Fibroblast of skin of back (primary cell): ENCODE data around the gene GIMAP1.

ENCODE experiments used
- DNase-seq: peaks from one replicate; pipeline ENCODE4 v3.0.0-alpha.2; 2013

Gene GIMAP1

DNA sequence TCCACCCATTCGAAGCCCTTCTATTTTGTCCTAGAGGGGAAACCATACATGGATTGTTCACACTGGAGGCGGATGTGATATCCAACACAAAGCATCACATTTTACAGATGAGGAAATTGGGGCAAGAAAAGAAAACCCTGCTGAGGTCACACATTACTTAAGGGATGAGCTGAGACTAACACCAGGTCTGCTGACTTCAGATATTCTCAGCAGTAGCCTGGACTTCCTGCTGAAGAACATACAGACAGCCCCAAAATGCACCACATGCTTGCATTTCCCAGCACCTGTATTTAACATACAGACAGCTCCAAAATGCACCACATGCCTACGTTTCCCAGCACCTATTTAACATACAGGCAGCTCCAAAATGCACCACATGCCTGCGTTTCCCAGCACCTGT lies 32.0 kb downstream of the GIMAP1 start:
- DNase-seq: no peak

DNA sequence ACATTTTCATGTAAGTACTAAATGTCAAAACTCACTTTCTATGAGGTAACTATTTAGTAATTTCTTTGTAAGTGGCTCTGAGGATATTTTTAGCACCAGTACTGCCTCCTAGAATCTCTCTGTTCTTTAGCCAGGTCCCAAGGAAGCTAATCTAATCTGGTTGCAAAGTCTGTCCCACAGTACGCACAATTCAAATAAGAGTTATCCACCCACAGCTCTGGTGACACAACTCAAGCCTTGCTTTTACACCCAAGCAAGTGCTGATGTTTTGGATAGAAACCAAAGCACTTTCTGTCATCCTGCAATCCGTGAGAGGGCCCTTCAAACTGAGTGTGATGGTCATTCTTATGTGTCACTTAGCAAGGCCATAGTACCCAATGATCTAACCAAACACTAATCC lies 35.3 kb downstream of the GIMAP1 start:
- no peak for DNase-seq

DNA sequence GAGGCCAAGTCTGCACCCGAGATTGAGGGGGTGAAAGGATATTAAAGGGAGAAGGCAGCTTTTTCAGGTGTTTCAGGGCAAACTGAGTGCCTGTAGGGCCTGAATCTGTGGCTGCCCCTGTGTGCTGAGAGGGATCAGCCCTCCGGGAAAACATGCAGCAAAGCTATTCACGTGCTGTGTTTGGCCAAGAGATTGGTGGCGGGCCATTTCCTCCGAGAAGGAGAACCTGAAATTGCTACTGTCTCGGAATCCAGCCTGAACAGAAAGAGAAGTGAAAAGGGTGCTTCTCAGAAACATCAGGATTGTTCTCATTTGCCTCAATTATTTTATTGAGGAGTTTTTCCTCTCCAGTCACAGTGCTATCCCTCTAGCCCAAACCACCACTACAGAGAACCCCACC lies 36.8 kb downstream of the GIMAP1 start:
- DNase-seq: no peak

DNA sequence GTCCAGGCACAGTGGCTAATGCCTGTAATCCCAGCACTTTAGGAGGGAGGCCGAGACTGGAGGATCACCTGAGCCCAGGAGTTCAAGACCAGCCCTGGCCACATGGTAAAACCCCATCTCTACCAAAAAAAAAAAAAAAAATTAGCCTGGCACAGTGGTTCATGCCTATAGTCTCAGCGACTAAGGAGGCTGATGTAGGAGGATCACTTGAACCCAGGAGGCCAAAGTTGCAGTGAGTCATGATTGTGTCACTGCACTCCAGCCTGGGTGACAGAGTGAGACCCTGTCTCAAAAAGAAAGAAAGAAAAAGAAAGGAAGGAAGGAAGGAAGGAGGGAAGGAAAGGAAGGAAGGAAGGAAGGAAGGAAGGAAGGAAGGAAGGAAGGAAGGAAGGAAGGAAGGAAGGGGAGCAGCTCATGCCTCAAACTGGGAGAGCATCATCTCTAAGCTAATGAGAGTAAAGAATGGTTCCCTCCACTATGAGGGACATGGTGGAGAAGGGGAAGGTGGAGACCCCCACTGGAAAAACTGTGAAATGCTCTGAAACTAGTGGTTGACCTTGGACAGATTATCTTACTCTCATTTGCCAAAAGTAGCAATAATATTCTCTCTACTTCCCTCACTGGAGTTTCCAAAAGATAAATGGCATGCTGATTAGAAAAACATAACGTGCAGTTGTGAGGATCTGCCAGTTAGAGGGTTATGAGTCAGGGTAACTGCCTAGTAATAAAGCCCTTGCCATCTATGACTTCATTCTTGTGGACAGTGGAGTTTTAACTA lies 37.6 kb downstream of the GIMAP1 start:
- DNase-seq: peak; percentile 67

DNA sequence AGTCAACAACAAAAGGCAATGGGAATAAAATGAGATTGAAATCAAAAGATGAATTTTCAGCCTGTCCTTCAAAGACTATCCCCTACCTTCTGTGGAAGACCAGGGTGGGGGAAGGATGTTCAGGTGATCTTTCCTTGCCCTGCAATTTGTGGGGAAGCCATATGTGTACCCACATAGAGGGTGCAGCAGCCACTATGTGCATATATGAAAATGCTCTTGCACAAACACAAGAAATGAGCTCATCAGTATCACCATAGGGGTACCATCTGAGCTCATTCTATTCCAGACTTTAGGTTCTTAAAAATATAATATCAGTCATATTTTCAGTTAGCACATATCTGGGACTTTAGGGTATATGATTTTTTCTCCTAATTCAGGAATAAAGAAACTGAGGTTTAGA lies 38.5 kb downstream of the GIMAP1 start:
- no peak for DNase-seq

DNA sequence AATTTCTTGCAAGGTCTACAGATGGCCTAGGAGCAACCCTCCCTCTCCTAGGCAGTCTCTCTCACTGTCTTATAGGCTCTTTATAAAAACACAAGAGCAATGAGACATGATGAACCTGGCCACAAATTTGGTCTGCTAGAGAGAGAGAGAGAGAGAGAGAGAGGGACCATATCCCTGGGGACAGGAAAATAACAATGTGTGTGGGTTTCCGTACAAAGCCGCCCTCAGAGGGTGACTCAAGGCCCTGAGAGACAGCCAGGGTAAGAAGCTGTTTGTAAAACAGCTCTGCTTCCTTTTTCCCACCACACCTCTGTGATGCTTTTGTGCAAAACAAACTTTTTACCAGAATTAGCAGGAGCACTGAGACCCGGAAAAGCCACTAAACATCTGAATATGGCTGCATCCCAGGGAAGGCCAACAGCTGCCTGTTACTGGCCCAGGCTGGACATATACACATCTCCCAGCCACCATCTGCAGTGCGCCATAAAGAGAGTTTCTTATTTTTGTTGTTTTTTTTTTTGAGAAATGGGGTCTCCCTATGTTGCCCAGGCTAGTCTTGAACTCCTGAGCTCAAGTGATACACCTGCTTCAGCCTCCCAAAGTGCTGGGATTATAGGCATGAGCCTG lies 39.2 kb downstream of the GIMAP1 start:
- DNase-seq: peak; percentile 66

DNA sequence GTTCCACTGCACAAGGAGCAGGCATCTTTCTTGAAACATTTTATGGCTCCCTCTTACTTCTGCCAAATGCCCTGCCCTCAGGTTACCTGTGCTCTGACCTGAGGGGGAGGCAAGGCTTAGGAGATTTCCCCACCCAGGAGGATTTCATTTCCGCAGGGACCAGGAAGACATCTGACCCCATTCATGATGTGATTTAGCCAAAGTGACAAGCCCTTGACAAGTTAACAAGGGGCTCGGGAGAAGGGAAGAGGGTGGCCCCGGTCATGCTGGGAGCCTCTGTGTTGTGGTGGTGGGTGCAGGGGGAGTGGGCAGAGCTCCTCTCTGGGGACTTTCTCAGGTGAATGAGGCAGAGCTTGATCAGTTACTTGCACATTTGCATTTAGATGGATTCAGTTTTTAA lies 39.8 kb downstream of the GIMAP1 start:
- DNase-seq: no peak

DNA sequence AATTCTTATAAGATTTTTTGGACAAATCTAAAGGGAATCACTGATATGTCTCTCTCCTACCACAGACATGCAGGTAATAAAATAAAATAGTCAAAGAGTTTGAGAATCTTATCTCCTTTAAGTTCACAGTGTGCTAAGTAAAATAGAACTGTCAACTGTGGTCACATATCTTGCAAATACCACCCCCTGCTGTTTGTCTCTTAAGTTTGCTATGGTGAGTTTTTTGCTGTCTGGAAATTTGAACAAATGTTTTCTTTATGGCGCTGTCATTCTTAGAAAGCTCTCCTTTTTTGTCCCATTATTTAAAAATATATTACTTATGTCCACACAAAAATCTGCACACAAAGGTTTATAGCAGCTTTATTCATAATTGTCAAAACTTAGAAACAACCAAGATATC lies 40.4 kb downstream of the GIMAP1 start:
- no peak for DNase-seq

DNA sequence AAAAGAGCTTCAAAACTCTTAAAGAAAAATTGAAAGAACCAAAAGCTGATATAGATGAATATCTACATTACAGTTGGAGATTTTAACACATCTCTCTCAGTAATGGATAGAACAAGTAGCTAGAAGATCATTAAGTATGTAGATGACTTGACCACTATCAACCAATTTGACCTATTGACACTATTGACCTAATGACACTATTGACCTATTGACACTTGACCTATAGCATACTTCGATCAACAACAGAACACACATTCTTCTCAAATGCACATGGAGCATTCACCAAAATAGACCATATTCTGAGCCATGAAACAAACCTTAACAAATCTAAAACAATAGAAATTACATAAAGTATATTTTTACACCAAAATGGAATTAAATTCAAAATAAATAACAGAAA lies 43.1 kb downstream of the GIMAP1 start:
- DNase-seq: no peak

DNA sequence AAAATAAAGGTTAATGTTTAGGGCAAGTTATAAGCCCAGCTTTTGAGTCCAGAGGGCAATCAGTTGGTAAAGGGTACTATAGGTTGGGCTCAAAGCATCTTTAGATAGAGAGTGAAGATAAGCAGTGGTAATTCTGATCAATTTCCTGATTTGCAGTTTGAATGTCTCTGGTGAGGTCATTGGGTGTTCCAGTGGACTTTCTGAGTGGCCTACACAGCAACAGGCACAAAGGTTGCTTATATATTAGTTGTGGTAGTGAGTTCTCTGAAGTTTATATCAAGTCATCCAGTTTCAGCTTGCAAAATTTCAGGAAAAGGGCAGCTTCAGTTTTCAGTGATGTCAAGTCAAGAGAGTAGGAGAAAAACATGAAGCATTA lies 49.9 kb downstream of the GIMAP1 start:
- DNase-seq: no peak

DNA sequence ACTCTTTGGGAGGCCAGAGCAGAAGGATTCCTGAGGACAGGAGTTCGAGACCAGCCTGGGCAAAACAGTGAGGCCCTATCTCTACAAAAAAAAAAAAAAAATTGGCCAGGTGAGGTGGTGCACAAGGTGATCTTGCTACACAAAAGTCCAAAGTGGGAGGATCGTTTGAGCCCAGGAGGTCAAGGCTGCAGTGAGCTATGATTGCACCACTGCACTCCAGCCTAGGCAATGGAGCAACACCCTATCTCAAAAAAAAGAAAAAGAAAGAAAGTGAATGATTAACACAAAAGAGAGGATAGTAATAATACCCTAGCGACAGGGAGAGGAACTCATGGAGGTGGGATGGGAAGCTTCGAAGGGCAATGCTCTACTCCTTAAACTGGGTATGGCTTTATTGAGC lies 53.4 kb downstream of the GIMAP1 start:
- no peak for DNase-seq
